ENCODE data around the gene HS2ST1. TPM values are rescaled to one million over a fixed set of nuclear protein-coding genes. Genes with fewer than 3 reads are reported as not detected.

HS2ST1 gene
- total RNA-seq, 6 donors from 2014 or later = 8.4 to 20.3 (median 13.9) TPM

Other genes with a start within 250 kb of the HS2ST1 start
- gene SH3GLB1, start 210.1 kb upstream of the HS2ST1 start, total RNA-seq = 10 to 100 TPM; 23.9 to 94.6 (median 62.0) TPM
- gene SELENOF, start 509 bp upstream of the HS2ST1 start, total RNA-seq = 100 to 1,000 TPM in 4 of 6 donors, 10 to 100 TPM in 2; 23.0 to 217 (median 132) TPM

Data from upper lobe of left lung (tissue), 6 donors.